NCI-H146 (cell line): ENCODE measurements around the gene TUBB.
A peak's percentile ranks its signal among the peaks of the same experiment; 100 is the strongest.
"Not testable (repeated sequence)": the region's sequence is repeated elsewhere in the genome, so short reads cannot be mapped to it uniquely, and the experiment has no call there.

ENCODE experiments used
- DNase-seq: peaks from one replicate; lab custom pipeline; 2025; lab: John Stamatoyannopoulos, UW

TUBB gene

GRCh38 chr6:30741063-30741779 is 21.1 kb downstream of the TUBB start:
- DNase-seq, result no peak

DNA sequence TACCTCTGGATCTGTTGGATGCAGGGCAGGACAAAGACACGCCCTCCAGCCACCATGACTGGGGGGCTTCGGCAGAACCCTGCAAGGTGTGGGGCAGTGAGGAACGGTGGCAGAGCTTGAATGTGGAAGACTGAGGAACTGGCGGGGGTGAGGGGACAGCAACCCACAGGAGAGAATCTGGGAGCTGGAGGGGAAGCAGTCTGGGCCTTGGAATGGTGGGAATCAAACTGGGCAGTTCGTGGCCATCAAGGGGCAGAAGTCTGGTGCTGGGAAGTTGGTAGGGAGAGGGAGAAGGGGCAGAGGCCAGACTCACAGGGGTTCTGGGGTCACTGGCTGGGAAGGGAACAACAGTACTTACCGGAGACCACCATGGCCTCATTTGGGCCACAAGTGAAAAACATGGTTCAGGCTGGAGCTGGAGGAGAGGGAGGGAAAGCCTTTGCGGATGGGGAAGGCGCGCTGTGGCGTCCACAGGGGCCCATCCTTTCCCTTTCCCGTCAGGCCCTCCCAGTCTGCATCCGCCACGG is 21.7 kb downstream of the TUBB start:
- DNase-seq, result no peak

DNA sequence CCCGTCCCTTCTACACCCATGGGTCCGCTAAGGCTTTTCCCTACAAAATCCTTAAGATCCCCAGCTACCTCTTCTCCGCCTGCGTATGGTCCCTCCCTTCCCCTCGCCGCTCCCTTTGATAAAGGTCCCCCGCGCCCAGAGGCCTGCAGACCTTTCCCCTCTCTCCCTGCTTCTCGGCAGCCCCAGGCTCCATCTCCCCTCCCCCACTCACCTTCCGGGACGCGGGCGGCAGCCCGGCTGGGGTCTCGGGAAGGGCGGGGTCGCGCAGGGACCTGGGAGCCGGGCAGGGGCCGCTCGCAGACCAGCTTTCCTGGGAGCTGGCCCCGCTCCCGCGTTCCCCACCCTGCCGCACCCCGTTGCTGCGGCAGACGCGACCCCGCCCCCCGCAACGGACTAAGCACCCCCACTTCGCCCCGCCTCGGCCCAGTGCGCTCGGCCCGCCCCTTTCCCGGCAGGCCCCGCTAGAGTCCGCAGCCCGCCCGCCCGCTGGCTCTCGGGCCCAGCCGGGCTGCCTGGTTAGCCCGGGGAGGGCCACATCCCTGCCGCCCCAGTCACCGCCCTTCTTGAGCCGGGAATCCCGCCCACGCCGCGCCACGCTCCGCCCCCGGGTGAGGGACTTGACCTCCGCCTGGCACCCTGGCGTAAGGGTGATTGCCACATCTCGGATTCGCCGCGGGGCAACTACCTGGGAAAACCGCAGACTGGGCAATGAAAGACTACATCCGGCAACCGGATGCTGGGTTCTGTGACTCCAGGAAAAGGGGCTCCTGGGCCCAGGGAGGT is 22.4 kb downstream of the TUBB start, which contains the start of gene FLOT1:
Gene FLOT1, minus strand, starts transcription at position 372 of the 783 bp plus-strand sequence. CDS start 498 bp downstream, outside the sequence.
- DNase-seq, result peak; percentile 96

- no peak for DNase-seq
These were observed 23.2 kb downstream of the TUBB start for GRCh38 chr6:30743099-30744053.

- peak; percentile 72 for DNase-seq
These were observed 24.1 kb downstream of the TUBB start, which contains the start of gene IER3 for GRCh38 chr6:30744054-30744805. IER3 (minus strand) TSS chr6:30744547; CDS start chr6:30744518, 29 bp downstream.

GRCh38 chr6:30747300-30747687 is 27.1 kb downstream of the TUBB start:
- no peak for DNase-seq

DNA sequence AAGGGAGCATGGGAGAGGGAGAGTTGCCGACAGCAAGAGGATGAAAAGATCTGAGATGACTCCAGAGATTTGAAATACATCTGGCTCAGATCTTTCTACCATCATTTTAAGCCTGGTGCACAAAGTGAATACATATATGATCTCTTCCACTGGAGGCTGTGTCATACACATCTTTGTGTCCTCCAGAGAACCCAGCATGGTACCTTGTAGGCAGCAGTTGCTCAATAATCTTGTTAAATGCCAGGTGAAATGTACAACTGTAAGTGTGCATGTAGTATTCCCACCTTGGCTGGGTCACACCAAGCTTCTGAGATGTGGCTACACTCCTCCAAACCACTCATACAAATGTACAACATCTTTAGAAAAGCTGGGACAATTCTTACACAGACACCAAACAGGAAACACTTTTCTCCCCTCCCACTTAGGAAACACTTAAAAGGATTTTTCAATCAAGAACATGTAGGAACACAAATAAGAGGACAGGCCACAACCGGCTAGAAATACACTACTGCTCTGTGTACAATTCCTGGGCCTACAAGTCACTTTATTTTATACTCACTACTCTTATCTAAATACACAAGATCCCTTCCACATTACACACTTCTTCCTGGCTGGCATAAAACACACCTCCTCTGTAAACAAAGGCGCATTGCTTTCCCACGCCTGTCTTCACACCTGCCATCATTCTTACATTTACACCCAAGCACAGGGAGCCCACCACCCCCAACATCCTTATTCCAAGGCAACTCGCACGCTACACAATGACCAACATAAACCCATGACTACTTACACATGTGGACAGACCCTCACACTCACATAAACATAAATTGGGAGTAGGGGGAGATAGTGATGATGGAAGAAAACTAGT is 28.0 kb downstream of the TUBB start:
- no peak for DNase-seq

GRCh38 chr6:30748851-30749540 is 28.8 kb downstream of the TUBB start:
- DNase-seq, result no peak

DNA sequence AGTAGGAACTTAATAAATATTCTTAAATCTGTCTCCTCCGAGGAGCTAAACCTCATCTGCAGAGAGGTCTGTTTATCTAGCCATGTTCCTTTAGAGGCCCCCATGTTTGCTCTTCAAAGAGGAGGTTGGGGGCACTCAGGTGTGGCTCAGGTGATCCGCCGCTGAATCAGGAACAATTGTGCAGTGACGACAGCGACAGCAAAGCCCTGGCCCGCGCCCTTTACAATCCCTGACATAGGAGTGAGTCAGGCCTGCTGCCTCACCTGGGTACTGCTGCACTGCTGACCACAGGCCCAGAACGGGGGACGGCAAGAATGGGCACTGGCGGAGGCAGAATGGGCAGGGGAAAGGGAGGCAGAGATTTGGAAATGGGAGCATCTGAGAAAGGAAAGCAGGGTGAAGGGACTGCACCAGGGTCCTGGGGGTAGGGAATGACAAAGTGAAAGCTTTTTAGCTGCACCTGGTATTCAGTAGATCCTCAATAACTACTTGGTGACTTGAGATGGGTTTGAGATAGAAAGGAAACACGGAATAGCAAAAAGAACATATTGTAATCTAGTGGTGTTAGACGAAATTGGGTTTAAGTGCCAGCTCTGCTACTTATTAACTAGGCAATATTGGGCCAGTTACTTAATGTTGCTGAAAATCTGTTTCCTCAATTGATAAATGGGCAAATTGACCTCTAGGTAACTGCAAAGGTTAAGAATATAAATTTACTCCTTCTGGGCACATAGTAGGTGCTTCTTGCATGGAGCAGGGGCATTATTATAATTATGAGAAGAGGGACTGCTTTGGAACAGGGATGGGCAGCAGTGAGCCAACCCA is 29.6 kb downstream of the TUBB start:
- DNase-seq, result peak; percentile 15

- DNase-seq, result no peak
These were observed 30.2 kb downstream of the TUBB start for GRCh38 chr6:30750379-30750668.

GRCh38 chr6:30752157-30752927 is 32.2 kb downstream of the TUBB start:
- DNase-seq, result no peak

- DNase-seq, result no peak
These were observed 34.5 kb downstream of the TUBB start for GRCh38 chr6:30754631-30755030.

- not testable (repeated sequence) for DNase-seq
These were observed 36.4 kb downstream of the TUBB start for GRCh38 chr6:30756405-30757003.

DNA sequence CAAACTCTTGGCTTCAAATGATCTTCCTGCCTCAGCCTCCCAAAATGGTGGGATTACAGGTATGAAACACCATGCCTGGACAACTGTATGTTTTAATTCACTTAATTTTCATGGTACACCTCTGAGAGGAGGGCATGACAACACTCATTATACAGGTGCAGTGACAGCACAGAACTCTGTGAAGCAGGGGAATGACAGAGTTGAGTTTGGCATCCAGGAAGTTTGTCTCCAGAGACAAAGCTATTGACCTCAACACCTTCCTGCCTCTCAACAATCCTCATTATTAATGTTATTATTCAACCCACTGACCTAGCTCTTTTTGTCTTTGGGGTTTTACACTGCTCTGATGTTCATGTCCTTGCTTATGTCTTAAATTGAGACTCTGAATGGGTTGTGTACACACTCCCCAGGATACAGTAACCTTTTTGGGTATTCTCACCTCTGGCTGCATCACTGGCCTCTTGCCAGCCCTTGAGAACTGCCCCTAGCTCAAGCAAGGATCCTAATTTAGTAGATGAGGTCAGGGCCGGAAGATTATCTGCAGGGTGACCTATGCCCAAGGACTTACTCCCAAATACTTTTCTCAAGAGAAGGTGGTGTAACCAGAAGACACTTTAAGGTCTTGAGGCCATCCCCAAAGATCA is 37.2 kb downstream of the TUBB start:
- no peak for DNase-seq

DNA sequence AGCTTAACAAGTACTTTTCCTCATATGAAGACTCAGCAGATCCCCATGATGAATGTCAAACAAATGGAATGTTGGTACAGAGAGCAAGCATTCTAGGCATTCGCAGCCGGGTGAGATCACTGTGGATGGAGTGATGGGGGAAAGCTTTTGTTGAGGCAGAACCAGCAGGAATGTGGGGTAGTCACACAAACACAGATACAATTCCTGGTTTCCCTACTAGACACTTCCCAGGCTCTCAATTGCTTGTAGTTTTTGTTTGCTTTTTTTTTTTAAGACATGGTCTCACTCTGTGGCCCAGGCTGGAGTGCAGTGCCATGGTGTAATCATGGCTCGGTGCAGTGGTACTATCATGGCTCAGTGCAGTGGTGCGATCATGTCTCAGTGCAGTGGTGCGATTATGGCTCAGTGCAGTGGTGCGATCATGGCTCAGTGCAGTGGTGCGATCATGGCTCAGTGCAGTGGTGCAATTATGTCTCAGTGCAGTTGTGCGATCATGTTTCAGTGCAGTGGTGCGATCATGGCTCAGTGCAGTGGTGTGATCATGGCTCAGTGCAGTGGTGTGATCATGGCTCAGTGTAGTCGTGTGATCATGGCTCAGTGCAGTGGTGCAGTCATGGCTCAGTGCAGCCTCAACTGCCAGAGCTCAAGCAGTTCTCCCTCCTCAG is 39.6 kb downstream of the TUBB start:
- DNase-seq, result no peak

DNA sequence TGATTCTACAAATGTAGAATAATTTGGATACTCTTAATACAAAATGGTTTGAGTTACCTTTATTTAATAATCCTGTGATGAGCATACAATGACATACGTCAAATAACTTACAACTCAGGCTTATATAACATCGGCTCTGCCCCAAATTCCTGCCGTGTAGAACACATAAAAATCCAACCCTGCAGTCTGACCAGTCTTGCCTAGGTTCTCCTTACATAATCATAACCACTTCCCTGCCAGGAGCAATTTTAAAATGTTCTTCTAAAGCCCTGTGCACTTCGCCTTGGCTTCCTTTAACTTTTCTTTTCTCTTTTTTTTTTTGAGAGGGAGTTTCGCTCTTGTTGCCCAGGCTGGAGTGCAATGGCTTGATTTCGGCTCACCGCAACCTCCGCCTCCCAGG is 40.4 kb downstream of the TUBB start:
- DNase-seq, result no peak
